Measurements from ENCODE around the gene NHP2. TPM values are rescaled to one million over a fixed set of nuclear protein-coding genes. Genes with fewer than 3 reads are reported as not detected.

The NHP2 gene
- total and polyA plus RNA-seq, 2 donors from 2014 or later: 98.6 to 129 TPM

DNA sequence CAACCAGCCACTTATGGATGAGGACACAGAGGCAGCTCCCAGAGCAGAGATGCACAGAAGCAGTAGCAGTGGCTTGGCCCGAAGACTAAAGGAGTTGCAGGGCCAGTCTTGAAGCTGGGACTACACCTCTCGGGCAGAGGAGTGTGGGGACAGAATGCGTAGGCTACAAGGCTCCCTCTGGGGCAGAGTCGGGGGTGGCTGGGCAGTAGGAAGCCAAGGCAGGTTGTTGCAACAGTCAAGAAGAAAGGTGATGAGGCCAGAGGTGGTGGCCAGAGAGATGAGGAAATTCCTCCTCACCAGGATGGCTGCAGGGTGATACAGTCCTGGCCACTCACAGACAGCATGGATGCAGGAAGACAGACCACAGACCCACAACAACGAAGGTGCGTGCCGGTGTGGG lies 45.2 kb downstream of the NHP2 start:
- intact Hi-C loops (cut with DNase I): no loop called here
- no peak overlapping the region for H3K9ac ChIP-seq (ENCODE audit: low read length in 3 of 3)

GRCh38 chr5:178107756-178108310 lies 45.9 kb downstream of the NHP2 start:
- Histone ChIP-seq H3K4me1 (ENCODE audit: control insufficient read depth in 2 of 3, insufficient read depth in 2 of 3, low read depth in 1 of 3, low read length in 3 of 3) (no peaks in the 10 kb centered on the region), H3K9me3 (ENCODE audit: control insufficient read depth in 2 of 3, insufficient read depth in 1 of 3, low read length in 3 of 3) (no peaks in the 10 kb centered on the region), H3K9ac (ENCODE audit: low read length in 3 of 3) (no peak overlapping the region), H3K27ac (ENCODE audit: low read depth in 2 of 2, low read length in 2 of 2) (no peak overlapping the region), H3K36me3 (ENCODE audit: control insufficient read depth in 2 of 3, insufficient read depth in 3 of 3, low read length in 3 of 3) (no peaks in the 10 kb centered on the region), H3K4me3 (ENCODE audit: low read length in 3 of 3) (no peak overlapping the region), H3K27me3 (ENCODE audit: control insufficient read depth, insufficient read depth, low read length) (no peaks in the 10 kb centered on the region)
- intact Hi-C loops (cut with DNase I): no loop called here
- DNase-seq (peak in 1 of 5 donors; percentile 37), FAIRE-seq (no peak)
- no peak for TF ChIP-seq CTCF (IDR thresholded peaks at IDR 0.05; ENCODE audit: borderline replicate concordance, extremely low read depth, insufficient read depth)

More for the DNA sequence above, 45.2 kb downstream of the NHP2 start:
- DNase-seq (no peak), FAIRE-seq (no peak)
- no peak overlapping the region for H3K4me3 ChIP-seq (ENCODE audit: low read length in 3 of 3)
- no peak for TF ChIP-seq CTCF (IDR thresholded peaks at IDR 0.05; ENCODE audit: borderline replicate concordance, extremely low read depth, insufficient read depth)
- H3K9me3 ChIP-seq (ENCODE audit: control insufficient read depth in 2 of 3, insufficient read depth in 1 of 3, low read length in 3 of 3): no peaks in the 10 kb centered on the region
- no peak overlapping the region for H3K27ac ChIP-seq (ENCODE audit: low read depth in 2 of 2, low read length in 2 of 2)
- no peaks in the 10 kb centered on the region for H3K27me3 ChIP-seq (ENCODE audit: control insufficient read depth, insufficient read depth, low read length)
- no peaks in the 10 kb centered on the region for H3K36me3 ChIP-seq (ENCODE audit: control insufficient read depth in 2 of 3, insufficient read depth in 3 of 3, low read length in 3 of 3)
- H3K4me1 ChIP-seq (ENCODE audit: control insufficient read depth in 2 of 3, insufficient read depth in 2 of 3, low read depth in 1 of 3, low read length in 3 of 3): no peaks in the 10 kb centered on the region

DNA sequence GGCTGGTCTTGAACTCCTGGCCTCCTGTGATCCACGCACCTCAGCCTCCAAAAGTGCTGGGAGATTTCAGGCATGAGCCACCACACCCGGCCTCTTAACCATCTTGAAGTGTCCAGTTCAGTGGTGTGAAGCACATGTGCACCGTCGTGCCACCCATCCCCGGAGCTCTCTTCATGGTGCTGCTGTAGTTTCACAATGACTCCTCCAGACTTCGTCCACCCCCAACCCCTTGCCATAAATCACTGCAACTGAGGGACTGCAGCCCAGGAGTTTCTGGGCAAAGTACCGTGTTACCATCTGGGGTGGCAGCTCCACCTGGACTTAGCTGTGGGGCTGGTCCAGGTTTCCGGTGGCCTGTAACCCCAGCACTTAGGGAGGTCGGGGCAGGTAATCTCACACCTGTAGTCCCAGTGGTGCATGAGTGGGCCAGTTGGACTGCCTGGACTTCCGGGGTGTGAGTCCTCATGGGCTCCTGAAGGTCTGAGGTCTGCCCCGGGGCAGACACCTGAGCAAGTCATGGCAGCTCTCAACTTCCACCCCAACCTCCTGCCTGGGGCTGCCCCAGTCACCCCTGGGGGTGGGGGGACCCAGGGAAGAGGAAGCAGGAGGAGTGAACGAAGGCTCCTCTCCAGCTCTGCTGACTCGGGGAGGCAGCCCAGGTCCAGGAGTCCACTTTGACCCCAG lies 47.0 kb downstream of the NHP2 start:
- Histone ChIP-seq H3K27me3 (ENCODE audit: control insufficient read depth, insufficient read depth, low read length) (no peaks in the 10 kb centered on the region), H3K36me3 (ENCODE audit: control insufficient read depth in 2 of 3, insufficient read depth in 3 of 3, low read length in 3 of 3) (no peaks in the 10 kb centered on the region), H3K27ac (ENCODE audit: low read depth in 2 of 2, low read length in 2 of 2) (no peak overlapping the region), H3K4me3 (ENCODE audit: low read length in 3 of 3) (no peak overlapping the region), H3K4me1 (ENCODE audit: control insufficient read depth in 2 of 3, insufficient read depth in 2 of 3, low read depth in 1 of 3, low read length in 3 of 3) (no peaks in the 10 kb centered on the region), H3K9me3 (ENCODE audit: control insufficient read depth in 2 of 3, insufficient read depth in 1 of 3, low read length in 3 of 3) (no peaks in the 10 kb centered on the region), H3K9ac (ENCODE audit: low read length in 3 of 3) (no peak overlapping the region)
- TF ChIP-seq CTCF (IDR thresholded peaks at IDR 0.05; ENCODE audit: borderline replicate concordance, extremely low read depth, insufficient read depth): no peak
- no peak for FAIRE-seq
- DNase-seq: peak in 1 of 5 donors; percentile 42
- intact Hi-C loops (cut with DNase I): no loop called here

All from kidney (tissue), 14 donors.